Measurements from ENCODE around the gene GALNT8.

Gene GALNT8

GRCh38 chr12:4802841-4803240 lies 82.6 kb downstream of the GALNT8 start:
- no peak for DNase-seq

GRCh38 chr12:4806439-4807115 lies 86.4 kb downstream of the GALNT8 start:
- DNase-seq: no peak

DNA sequence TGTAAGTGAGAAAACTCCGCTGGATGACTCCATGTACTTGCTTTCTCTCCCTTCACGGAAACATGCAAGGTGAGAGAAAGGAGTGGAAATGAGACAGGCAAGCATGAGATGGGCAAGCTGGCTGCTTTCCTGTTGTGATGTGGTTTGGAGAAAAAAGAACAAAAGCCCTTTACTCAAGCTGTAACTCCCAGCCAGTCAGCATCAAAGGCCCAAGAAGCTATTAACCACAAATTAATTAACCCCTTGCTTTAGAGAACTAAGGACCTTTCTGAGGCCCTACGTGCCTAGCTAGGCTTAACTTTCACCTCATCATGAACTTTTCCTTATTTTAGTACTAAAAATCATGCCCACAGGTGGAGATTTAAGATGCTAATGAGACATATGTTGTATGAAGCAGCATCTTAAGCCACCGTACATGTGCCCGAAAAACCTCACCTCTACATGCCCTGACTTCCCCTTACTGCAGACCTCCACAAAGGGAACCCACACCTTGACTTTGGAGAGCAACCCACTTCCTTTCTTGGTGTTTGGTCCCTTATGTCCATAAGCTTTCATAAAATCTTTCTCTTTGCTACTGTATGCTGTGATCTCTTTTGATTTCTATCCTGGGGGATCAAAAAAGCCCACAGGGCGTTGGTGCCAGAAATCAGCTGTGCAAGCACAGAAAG lies 87.0 kb downstream of the GALNT8 start:
- no peak for DNase-seq

DNA sequence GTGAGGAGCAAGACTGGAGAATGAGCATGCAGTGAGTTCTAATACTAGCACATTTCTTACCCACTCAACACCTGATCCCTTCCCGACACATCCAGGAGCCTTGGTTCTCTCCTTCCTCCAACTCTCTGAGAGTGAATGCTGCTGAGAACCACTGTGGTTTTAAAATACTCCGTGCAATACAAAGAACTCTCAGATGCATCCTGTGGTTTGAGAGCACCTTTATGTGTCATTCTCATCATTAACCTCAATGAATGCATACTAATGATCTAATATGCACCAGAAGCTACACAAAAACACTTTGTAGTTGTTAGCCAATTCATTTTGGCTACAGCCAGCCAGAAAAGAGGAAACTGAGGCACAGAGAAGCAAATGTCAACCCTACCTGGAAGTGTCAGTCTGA lies 87.6 kb downstream of the GALNT8 start:
- DNase-seq: no peak

GRCh38 chr12:4809013-4809448 lies 88.8 kb downstream of the GALNT8 start:
- no peak for DNase-seq

DNA sequence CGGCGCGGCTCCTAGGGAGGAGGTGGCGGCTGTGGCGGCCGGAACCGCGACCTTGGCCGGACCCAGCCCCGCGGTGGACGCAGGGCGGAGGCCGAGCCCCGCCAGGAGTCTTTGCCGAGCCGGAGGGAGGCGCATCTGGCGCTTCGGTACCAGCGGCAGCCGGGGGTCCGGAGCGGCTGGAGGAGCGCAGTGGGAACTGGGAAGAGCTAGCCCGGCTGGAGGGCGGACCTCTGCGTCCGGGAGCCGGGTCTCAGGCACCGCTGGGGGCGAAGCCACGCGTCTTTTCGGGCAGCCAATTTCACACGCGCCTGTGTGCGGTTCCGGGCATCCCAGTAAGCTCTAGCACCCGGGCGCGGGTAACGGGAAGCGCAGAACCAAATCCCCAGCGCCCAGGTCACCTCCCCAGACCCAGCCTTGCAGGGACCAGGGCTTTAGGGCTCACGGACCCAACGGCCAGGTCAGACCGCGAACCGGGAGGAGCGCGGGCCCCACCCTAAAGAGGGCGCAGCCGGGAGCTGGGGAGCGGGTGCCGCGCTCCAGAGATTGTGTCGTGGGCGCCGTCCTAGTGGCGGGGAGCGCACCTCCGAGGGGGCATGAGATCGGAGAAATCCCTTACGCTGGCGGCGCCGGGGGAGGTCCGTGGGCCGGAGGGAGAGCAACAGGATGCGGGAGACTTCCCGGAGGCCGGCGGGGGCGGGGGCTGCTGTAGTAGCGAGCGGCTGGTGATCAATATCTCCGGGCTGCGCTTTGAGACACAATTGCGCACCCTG lies 89.4 kb downstream of the GALNT8 start:
- DNase-seq: no peak

DNA sequence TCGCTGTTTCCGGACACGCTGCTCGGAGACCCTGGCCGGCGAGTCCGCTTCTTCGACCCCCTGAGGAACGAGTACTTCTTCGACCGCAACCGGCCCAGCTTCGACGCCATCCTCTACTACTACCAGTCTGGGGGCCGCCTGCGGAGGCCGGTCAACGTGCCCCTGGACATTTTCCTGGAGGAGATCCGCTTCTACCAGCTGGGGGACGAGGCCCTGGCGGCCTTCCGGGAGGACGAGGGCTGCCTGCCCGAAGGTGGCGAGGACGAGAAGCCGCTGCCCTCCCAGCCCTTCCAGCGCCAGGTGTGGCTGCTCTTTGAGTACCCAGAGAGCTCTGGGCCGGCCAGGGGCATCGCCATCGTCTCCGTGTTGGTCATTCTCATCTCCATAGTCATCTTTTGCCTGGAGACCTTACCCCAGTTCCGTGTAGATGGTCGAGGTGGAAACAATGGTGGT lies 90.0 kb downstream of the GALNT8 start:
- no peak for DNase-seq

DNA sequence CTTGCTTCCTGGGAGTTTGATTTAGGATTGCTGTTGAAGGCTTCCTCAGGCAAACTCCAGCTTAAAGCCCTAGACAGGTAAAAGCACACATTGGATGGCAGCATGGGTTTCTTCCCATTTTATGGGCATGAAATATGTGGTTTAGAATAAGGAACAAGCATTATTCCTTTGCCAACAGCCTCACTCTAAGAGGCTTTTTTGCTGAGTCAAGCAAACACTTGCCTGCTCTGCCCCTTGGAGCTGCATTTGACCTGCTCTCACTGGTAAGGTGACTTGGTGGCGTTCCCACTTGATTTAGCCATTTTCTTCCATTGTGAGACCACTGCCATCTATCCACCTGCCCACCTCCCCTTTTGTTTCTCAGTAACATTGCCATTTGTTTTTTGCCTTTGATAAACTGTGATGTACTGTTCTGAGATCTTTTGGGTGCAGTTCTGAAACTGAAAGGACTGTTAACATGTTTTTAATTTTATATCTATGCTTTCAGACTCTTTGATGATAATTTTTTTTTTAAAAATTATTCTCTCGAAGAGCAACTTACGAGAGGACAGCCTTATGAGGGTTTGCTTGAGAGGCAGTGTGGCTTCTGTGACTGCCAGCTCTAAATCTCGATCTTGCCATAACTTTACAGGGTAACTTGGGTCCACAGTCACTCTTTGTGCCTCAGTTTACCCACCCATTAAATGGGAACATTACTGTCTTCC lies 92.6 kb downstream of the GALNT8 start:
- no peak for DNase-seq

GRCh38 chr12:4813741-4814140 lies 93.5 kb downstream of the GALNT8 start:
- DNase-seq: no peak

DNA sequence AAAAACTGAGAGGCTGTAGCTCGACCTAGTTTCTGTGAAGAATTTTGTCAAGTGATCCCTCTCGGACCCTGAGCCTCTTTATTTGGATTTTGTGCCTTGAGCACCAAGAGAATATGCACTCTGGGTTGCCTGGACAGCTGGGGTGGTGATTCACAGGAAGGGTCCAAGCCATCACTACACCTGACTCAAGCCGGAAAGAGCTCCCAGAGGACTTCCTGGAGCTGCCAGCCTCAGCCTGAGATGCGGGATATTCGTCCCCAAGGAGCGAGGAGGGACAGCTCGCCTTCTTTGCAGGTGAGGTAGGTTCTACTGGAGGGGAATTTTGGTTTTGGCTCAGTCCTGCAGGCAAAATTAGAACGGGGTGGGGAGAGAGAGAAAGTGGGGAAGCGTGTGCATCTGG lies 94.3 kb downstream of the GALNT8 start:
- DNase-seq: no peak

DNA sequence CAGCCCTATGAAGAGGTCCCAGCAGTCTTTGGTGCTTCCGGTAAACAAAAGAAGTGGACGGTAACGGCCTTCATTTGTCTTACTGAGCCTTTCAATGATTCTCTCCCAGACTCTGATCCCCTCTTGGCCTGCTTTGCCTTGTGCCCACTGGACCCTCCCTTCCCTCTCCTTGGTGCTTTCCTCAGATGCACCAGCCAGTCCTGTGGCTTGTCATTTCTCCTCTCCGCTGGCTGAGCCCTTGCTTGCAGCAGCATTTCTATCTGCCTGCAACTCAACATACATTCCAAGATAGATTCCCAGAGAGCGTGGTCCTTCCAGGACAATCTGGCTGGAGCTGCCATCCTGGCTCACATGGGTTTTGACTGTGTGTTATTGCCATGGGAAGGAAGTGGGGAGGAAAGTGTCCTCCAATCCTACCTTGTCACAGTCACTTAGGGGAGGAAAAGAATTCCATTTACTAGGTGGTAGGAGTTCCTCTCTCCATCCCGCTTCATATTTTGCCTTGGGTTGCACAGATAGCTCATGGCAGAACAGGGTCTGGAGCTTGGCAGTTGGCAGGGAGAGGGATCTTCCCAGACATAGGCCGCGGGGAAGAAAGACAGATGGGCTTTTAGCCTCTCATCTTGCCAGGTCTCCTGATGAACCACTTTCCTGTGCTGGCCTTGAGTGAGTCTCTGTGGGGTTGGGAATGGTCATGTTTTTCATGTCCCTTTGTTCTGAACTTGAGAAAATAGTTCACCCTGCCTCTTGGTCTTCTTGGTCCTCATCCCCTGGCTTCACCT lies 96.7 kb downstream of the GALNT8 start:
- no peak for DNase-seq

GRCh38 chr12:4817880-4818279 lies 97.7 kb downstream of the GALNT8 start:
- no peak for DNase-seq

DNA sequence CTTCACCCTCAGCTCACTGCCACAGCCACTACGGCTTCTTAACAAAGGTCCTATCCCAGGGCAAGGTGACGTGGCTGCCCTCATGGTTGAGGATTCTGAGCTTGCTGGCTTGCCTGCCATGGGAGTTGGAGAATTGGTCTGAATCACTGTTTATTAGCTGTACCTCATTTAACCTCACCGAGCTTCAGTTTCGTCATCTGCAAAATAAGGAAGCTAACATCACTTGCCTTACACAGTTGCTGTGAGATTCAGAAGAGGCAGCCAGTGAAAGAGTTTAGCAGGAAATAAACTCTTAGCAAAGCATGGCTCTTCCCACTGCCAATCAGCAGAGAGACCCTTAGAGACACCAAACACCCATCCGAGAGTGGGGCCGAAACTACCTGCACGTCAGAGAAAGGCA lies 99.5 kb downstream of the GALNT8 start:
- no peak for DNase-seq

GRCh38 chr12:4820971-4821370 lies 100.8 kb downstream of the GALNT8 start:
- no peak for DNase-seq

All from effector CD4-positive, alpha-beta T cell (primary cell).